GM12891 (cell line): Measurements from ENCODE around the gene BCORL1.

ENCODE experiments used
- POLR2A ChIP-seq: IDR thresholded peaks from 2 replicates; pipeline ENCODE4 v1.6.1; 2011; ENCODE audit warnings: low read depth, low read length, control low read depth
- TAF1 ChIP-seq: IDR thresholded peaks from 2 replicates; pipeline ENCODE4 v1.6.1; 2011; ENCODE audit warnings: low read depth, low read length, control low read depth

- no peak for TF ChIP-seq POLR2A
- TF ChIP-seq TAF1 = no peak
Observed at GRCh38 chrX:129980540-129981199, 1.8 kb upstream of the BCORL1 start.
